Measurements from ENCODE around the gene SLC32A1.

The SLC32A1 gene

DNA sequence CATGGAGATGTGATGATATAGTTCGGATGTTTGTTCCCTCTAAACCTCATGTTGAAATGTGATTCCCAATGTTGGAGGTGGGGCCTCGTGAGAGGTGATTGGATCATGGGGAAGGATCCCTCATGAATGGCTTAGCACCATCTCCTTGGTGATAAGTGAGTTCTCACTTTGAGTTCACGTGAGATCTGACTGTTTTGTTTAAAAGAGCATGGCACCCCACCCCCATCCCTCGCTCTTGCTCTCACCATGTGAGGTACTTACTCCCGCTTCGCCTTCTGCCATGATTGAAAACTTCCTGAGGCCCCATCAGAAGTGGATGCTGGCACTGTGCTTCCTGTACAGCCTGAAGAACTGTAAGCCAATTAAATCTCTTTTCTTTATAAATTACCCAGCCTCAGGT lies 10.9 kb downstream of the SLC32A1 start:
- H3K4me1 ChIP-seq, result peaks cover 10% of the 10 kb centered on the region
- H3K4me2 ChIP-seq (ENCODE audit: low read length), result no peak overlapping the region
- TF ChIP-seq, protein P1, sequence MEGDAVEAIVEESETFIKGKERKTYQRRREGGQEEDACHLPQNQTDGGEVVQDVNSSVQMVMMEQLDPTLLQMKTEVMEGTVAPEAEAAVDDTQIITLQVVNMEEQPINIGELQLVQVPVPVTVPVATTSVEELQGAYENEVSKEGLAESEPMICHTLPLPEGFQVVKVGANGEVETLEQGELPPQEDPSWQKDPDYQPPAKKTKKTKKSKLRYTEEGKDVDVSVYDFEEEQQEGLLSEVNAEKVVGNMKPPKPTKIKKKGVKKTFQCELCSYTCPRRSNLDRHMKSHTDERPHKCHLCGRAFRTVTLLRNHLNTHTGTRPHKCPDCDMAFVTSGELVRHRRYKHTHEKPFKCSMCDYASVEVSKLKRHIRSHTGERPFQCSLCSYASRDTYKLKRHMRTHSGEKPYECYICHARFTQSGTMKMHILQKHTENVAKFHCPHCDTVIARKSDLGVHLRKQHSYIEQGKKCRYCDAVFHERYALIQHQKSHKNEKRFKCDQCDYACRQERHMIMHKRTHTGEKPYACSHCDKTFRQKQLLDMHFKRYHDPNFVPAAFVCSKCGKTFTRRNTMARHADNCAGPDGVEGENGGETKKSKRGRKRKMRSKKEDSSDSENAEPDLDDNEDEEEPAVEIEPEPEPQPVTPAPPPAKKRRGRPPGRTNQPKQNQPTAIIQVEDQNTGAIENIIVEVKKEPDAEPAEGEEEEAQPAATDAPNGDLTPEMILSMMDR (IDR thresholded peaks at IDR 0.05), result no peak
- H3K4me3 ChIP-seq (ENCODE audit: low read depth, low read length), result no peak overlapping the region
- H3K36me3 ChIP-seq (ENCODE audit: control insufficient read depth, insufficient read depth, low read length), result no peaks in the 10 kb centered on the region
- no peaks in the 10 kb centered on the region for H3K9me3 ChIP-seq (ENCODE audit: control insufficient read depth, low read length)
- no peak overlapping the region for H2AFZ ChIP-seq
- H3K79me2 ChIP-seq, result no peaks in the 10 kb centered on the region
- peaks cover 7% of the 10 kb centered on the region for H3K27me3 ChIP-seq (ENCODE audit: control insufficient read depth, insufficient read depth, low read length)
- H3K27ac ChIP-seq, result no peak overlapping the region
- no peak overlapping the region for H3K9ac ChIP-seq

DNA sequence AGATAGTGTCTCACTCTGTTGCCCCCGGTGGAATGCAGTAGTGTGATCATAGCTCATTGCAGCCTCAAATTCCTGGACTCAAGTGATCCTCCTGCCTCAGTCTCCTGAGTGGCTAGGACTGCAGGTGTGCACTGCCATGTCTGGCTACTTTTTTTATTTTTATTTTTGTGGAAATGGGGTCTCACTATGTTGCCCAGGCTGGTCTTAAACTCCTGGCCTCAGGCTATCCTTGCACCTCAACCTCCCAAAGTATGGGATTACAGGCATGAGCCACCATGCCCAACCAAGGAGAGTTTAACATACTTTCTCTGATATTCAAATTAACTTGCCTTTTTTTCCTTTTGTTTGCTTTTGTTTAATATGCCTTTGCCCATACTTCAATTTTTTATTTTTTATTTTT lies 13.6 kb downstream of the SLC32A1 start:
- TF ChIP-seq, protein P1 (IDR thresholded peaks at IDR 0.05), result no peak
- Histone ChIP-seq H3K36me3 (ENCODE audit: control insufficient read depth, insufficient read depth, low read length) (no peaks in the 10 kb centered on the region), H3K27me3 (ENCODE audit: control insufficient read depth, insufficient read depth, low read length) (no peaks in the 10 kb centered on the region), H3K4me3 (ENCODE audit: low read depth, low read length) (no peak overlapping the region), H3K4me1 (no peaks in the 10 kb centered on the region), H2AFZ (no peak overlapping the region), H3K27ac (no peak overlapping the region), H3K9me3 (ENCODE audit: control insufficient read depth, low read length) (no peaks in the 10 kb centered on the region), H3K79me2 (no peaks in the 10 kb centered on the region), H3K9ac (no peak overlapping the region), H3K4me2 (ENCODE audit: low read length) (no peak overlapping the region)

DNA sequence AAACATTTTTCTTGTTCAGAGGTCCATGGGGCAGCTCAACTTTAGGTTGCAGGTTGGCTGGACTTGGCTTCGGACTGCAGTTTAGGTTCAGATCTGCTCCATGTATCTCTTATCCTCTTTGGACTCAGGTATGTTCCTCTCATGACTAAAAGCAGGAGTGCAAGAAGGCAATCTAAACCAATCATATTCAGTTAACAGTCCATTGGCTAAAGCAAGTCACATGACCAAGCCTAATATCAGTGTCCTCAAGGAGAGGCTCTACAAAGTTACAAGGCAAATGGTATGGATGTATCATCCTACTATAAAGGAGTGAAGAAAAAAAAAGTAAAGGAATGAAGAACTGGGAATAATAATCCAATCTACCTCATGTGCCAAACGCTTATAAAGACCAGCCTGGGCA lies 21.5 kb downstream of the SLC32A1 start:
- TF ChIP-seq, protein P1 (IDR thresholded peaks at IDR 0.05), result no peak
- H3K4me1 ChIP-seq, result peaks cover 6% of the 10 kb centered on the region
- H3K27ac ChIP-seq, result no peak overlapping the region
- no peaks in the 10 kb centered on the region for H3K36me3 ChIP-seq (ENCODE audit: control insufficient read depth, insufficient read depth, low read length)
- no peak overlapping the region for H3K9ac ChIP-seq
- no peak overlapping the region for H3K4me2 ChIP-seq (ENCODE audit: low read length)
- no peak overlapping the region for H2AFZ ChIP-seq
- H3K27me3 ChIP-seq (ENCODE audit: control insufficient read depth, insufficient read depth, low read length), result no peaks in the 10 kb centered on the region
- H3K79me2 ChIP-seq, result no peaks in the 10 kb centered on the region
- H3K4me3 ChIP-seq (ENCODE audit: low read depth, low read length), result no peak overlapping the region
- H3K9me3 ChIP-seq (ENCODE audit: control insufficient read depth, low read length), result no peaks in the 10 kb centered on the region

DNA sequence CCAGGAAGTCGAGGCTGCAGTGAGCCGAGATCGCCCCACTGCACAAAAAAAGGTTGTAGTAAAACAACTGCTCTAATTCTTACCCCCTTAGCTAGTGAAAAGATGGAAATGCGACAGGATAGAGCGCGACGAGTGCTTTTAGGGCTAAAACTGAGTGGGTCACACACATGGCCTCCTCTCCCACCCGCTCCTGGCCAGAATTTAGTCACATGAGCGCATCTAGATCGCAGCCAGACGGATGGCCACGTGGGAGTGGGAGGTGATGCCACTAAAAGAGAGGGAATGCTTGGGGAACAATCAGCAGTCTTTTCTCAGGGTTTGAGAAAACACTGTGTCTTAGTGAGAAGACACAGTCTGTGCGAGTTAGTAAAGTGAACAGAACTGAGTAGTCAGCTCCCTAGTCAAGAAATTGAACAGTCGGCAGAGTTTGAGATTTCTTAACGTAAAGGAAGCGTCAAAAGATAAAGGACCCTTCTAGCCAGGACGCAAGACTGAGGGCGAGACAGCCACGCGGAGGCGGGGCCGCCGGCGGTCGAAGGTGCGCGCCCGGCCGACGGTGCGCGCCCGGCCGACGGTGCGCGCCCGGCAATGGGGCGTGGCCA lies 23.3 kb downstream of the SLC32A1 start:
- TF ChIP-seq, protein P1 (IDR thresholded peaks at IDR 0.05), result no peak
- Histone ChIP-seq H3K9ac (no peak overlapping the region), H3K79me2 (peaks cover 3% of the 10 kb centered on the region), H3K27me3 (ENCODE audit: control insufficient read depth, insufficient read depth, low read length) (no peaks in the 10 kb centered on the region), H2AFZ (peak overlapping the region; percentile 69), H3K4me2 (ENCODE audit: low read length) (peak overlapping the region; percentile 82), H3K9me3 (ENCODE audit: control insufficient read depth, low read length) (no peaks in the 10 kb centered on the region), H3K27ac (peak overlapping the region; percentile 92), H3K36me3 (ENCODE audit: control insufficient read depth, insufficient read depth, low read length) (no peaks in the 10 kb centered on the region), H3K4me3 (ENCODE audit: low read depth, low read length) (peak overlapping the region; percentile 84), H3K4me1 (peaks cover 6% of the 10 kb centered on the region)

All from parathyroid adenoma (tissue), 2 donors.